Measurements from ENCODE around the gene MATK.
A peak's percentile ranks its signal among the peaks of the same experiment; 100 is the strongest.

Gene MATK, protein sequence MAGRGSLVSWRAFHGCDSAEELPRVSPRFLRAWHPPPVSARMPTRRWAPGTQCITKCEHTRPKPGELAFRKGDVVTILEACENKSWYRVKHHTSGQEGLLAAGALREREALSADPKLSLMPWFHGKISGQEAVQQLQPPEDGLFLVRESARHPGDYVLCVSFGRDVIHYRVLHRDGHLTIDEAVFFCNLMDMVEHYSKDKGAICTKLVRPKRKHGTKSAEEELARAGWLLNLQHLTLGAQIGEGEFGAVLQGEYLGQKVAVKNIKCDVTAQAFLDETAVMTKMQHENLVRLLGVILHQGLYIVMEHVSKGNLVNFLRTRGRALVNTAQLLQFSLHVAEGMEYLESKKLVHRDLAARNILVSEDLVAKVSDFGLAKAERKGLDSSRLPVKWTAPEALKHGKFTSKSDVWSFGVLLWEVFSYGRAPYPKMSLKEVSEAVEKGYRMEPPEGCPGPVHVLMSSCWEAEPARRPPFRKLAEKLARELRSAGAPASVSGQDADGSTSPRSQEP

DNA sequence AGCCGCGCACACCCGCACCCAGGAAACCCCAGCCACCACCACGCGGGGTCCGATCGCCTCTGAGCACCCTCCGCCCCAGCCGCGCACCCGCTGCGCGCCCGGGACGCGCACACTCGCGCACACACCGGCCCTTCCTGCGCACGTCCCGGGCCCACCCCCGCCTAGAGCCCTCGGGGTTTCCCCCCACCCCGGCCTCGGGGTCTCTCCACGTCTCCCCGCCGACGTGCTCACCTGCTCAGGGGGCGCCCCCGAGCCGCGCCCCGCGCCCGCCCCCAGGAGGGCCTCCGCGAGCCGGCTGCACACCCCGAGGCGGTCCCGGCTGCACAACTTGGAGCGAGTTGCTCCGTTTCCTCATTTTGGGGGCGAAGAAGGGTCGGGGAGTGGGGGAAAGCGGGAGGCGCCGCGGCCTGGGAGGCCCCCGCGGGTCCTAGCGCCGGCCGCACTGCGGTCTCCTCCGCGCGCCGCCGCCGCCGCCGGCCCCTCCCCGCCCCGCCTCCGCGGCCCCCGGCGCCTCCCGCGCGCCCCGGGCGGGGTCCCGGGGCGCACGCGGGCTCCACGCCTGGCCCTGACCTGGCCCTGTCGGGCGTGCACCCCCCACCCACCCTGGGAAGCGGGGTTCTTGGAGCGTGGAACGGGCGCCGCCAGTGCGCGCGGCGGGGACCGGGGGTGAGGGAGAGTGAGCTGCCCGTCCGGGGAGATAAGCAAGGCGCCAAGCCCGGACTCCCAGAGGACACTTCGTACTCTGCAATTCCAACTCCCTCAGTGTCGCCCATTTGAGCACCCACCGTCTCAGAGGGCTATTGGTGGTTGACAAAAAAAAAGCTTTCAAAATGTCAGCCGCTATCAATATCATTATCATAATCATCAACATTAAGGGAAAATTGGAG is at the start of gene MATK:
Gene MATK, minus strand, starts transcription at position 444 of the 887 bp plus-strand sequence. CDS start 1,246 bp downstream, outside the sequence.
- peak; percentile 34 for DNase-seq

DNA sequence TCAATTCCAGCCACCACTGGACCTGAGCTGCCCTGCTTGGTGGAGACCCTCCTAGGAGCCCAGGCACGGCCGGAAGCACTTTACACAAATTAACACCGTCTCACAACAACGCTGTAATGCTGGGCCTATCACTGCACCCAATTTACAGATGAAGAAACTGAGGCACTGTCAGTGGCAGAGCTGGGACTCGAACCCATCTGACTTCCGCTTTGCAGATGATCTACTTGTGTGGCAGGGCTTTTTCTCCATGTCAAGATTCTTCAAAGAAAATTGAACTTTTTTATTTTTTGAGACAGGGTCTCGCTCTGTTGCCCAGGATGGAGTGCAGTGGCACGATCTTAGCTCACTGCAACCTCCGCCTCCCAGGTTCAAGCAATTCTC is 48.9 kb upstream of the MATK start:
- DNase-seq, result no peak

DNA sequence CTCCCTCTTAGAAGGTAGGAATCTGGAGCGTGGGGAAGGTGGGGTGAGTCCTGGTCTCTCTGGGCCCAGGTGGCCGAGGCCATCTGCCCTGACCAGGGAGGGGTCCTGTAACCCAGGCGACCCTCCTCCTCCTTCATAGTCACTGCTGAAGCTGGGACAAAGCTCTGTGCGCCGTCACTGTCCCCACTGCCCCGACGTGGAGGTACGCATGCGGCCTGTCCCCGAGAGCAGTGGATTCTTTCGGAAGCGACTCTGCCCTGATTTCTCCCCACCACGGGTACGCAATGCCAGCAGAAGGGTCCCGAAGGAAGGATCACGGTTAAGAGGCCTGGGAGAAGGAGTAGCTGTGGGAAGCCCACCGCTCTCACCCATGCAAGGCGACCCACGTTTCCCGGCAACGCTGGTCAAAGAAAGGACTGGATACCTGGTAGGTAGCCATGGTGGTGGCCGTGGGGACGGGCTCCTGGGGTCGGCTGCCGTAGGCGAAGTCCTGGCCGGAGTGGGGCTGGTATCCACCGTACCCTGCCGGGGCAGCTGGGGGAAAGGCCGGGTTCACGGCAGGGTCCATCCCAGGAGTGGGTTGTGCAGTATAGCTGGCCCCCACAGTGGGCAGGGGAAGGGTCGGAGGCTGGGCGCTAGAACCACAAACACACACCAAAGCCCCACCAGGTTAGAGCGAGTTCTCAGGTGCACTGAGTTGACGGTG is 48.3 kb upstream of the MATK start:
- DNase-seq, result no peak

DNA sequence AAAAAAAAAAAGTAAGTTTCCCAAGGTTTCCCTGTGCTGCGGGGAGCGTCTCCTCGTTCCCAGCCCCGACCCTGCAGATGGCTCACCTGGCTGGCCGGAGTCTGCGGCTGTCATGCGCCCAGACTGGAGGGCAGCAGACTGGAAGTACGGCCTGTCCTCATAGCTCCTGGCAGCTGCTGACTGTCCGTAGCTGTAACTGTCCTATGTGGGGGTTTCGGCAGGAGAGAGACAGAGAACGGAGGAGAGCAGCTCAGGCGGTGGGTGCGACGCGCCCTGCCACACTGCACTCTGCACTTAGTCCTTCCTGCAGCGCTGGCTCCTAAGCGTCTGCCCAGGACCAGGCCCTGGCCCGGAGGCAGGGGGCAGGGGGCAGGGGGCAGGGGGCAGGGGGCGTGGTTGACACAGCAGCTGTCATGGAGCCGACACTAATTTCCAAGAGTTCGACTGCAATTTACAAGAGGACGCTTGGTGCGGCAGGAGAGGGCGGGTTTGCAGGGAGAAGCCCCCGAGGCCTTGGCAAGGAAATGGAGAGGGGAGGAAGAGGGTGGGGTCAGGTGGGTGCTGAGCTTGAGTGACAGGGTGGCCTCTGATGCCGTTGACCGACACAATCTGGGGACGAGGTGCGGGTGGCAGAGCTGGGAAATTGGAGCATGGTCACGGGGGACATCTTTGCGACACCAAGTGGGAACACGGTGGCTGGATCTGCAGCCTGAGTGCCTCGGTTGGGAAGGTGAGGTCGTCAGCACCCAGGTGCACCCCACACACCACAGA is 47.6 kb upstream of the MATK start:
- no peak for DNase-seq

DNA sequence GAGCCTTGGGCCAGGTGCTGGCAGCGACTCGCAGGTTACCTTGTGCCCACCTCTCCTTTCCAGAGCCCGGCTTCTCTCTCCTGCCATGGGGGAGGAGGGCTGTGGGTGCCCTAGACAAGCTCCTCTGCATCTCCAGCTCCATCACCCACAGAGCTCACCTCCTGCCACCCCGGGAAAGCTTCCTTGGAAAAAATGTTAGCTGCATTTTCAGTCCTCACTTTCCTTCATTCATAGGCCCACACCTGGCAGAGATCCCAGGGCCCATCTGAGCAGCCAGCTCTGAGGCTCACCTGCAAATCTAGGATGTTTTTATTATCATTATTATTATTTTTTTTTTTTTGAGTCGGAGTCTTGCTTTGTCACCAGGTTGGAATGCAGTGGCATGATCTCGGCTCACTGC is 45.8 kb upstream of the MATK start:
- DNase-seq, result no peak

DNA sequence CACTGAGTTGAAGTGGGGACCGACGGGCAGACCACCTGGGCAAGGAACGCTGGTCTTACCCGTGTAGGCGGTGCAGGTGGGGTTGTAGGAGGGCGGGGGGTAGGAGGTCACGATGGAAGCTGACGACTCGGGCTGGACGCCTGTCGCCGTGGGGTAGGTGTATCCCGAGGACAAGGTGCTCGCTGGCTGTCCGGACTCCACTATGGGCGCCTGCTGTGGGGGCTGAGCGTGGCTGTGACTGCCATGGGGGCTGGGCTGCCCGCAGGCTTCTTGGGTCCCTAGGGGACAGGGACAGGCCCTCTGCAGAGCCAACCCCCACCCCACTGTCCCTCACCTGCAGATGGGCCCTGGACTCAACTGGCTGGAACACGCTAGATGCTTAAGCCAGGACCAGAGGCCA is 45.4 kb upstream of the MATK start:
- no peak for DNase-seq

DNA sequence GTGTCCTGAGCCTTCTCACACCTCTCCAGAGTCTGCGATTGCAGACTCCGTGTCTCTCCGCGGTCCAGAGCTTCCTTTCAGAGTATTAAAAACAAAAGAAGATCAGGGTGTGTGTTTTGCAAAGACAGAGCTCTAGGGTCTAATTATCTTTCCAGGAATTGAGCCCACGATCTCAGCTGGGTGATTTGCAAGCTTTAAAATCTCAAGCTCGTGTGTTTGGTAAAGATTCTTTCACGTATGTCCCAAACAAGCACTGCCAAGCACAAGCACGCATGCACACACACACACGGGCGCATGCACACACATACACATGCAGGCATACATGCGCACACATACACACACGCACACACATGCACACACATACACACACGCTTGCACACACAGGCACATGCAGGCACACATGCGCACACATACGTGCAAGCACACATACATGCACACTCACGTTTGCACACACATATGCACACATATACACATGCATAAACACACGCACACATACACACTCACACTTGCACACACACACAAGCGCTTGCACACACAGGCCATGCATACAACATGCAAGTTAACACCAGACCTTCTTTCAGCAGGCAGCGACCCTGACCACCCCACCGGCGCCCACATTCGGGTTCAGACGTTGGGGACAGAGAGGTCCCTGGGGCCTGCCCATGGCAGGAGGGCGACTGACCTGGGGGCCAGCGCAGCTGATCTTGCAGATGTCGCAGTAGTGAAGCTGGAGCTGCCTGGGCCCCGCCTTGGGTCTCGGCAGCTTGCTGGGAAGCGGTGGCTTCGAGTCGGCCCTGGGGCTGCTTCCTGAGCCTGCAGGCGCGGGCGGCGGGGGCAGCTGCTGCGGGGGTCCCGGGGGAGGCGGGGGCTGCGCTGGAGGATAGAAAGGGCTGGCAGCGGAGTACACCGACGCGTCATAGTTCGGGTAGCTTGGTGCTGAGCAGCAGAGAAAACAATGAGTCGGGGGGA is 44.7 kb upstream of the MATK start:
- no peak for DNase-seq

DNA sequence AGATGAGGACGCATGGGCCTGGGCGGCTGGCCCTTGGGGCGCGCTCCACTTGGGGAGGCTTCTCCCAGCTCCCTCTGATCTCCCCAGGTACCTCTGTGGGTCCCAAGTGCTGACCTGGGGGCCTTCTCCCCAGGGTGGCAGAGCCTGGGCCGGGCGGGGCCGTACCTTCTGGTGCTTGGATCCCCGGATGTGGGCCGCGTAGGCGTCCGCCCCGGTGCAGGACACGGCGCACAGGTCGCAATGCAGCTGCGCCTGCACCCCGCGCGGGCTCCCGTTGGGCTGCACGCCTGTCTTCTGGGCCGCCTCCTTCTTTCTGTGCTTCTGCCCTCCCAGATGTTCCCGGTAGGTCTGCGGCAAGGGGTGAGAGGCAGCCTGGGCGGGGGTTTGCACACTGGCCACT is 41.1 kb upstream of the MATK start:
- DNase-seq, result no peak

DNA sequence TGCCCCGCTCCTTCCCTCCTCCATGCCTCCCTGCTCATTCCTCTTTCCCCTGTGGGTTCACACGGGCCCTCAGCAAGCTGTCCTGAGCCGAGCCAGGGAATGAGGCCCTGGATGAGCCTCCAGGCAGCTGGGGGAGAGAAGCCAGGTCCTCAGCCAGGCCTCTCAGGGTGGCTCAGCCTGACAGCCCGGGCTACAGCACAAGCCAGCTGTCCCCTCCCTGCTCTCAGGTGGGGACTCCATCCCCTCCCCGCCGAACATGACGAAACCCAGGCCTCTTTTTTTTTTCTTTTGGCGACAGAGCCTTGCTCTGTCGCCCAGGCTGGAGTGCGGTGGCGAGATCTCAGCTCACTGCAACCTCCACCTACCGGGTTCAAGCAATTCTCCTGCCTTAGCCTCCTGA is 40.0 kb upstream of the MATK start:
- DNase-seq, result no peak

DNA sequence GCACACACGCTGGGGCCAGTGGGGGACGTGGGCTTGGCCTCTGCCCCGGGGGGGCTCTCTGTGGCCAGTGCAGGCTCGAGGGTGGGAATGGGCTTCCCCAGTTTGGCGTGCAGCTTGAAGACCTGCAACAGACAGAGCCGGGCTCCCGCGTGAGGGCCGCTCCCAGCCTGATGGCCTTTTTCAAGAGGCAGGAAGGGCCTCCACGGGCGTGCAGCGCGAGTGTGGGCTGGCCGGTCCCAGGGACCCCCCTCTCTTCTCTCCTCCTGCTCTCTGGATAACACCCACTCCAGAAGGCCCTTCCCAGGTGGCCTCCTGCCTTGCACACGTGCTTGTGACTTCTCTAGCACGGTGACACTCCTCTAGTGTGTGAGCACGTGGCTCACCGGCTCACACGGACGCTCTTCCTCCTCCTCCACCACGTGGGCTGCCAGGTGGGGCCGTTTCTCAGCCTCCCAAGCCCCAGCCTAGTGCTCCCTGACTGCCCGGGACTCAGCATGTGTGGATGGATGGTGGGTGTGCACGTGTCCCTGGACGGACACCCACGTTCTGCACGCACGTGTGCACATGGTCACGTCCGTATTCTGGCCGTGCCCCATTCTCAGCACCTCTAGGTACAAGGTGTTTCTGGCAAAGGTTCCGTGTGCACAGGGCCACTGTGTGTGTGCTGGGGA is 39.2 kb upstream of the MATK start:
- DNase-seq, result no peak

DNA sequence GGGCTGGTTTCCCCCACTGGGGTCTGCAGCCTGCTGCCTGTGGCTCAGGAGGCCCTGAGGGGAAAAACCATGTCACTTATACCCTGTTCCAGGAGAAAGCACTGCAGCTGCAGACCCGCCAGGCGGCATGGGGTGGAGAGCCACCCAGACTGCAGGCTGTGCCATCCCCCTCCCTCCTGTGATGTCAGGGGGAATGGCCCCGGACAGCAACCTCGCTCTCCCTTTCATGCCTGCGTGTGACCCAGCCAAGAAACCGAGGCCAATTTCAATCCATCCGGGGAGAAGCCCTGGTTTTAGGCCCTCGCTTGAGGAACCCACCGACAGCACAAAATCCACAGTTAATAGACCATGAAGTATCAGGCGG is 37.2 kb upstream of the MATK start:
- no peak for DNase-seq

DNA sequence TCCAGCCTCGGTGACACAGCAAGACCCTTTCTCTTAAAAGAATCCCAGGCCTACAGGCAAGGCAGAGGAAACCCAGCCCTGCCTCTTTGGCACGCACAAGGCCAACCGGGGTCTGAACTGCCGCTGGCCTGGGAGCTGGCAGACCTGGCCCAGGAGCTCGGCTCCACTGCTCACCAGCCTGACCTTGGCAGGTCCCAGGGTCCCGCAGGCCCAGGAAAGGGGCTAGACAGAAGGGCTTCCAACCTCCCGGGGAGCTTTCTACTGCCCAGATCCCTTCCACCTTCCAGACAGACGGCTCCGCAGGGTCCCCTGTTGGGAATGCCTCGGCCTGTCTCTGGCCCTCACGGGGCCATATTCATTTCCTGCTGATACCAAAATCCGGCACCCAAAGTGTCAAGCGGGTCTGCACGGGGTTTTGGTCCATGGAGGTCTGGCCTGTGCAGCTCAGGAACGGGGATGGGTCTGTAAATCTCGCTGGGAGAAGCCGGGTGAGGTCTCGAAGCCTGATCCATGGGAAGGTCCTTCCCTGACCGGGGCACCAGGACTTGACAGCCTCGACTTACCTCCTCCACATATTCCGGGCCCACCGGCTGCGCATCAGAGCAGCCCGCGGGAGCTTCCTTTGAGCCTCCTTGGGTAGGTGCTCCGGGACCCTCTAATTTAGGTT is 36.6 kb upstream of the MATK start:
- DNase-seq, result no peak

DNA sequence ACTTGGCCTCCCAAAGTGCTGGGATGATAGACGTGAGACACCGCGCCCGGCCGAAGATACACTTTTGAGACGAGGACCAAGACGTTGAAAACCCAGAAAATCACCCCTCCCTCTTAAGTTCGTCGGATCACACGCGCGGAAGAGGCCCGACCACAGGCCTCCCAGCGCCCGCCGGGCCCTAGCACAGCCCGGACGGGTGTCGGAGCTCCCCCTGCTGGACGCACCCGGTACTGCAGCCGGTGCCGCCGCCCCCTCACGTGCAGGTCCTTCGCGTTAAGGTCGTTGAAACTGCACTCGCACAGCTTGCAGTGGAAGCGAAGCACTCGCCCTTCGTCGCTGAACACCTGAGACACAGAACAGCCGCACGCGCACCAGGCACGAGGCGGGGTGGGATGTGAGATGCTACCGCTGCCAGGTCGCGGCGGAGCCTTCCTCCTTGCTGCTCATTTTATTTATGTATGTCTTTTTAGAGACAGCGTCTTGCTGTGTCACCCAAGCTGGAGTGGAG is 35.7 kb upstream of the MATK start:
- DNase-seq, result peak; percentile 69

DNA sequence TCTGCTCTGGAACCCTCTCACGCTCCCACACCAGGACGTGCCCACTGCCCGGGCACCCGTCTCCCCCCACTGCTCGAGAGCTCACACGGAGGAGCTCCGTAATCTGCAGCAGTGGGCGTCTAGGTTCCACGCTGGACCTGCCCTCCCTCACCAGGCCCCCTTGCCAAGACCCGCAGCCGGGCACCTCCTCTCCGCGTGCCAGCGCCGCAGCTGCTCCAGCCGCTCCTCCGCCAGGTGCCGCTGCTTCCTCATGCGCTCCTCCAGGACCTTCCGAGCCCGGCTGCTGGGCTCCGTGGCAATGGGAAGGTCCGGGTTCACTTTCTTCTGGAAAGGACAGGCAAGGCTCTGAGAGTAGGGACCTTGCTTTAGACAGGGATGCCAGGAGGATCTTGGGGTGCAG is 35.0 kb upstream of the MATK start:
- DNase-seq, result no peak

DNA sequence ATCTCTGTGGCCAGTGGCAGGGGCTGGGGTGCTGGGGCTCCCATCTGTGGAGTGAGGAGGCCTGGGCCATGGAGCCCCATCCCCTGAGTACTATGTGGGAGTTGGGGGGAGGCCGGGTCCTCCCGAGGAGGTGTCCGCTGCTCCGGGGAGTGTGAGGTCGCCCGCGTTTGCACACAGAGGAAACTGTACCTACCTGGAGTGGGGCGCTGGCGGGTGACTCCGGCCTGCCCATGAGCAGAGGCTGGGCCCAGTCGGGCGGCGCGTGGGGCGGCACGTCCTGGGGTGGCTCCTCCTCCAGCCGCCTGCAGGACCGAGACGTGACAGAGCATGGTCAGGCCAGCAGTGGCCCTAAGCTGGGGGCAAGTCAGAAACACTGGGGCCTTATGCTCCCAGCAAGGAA is 33.8 kb upstream of the MATK start:
- DNase-seq, result no peak

DNA sequence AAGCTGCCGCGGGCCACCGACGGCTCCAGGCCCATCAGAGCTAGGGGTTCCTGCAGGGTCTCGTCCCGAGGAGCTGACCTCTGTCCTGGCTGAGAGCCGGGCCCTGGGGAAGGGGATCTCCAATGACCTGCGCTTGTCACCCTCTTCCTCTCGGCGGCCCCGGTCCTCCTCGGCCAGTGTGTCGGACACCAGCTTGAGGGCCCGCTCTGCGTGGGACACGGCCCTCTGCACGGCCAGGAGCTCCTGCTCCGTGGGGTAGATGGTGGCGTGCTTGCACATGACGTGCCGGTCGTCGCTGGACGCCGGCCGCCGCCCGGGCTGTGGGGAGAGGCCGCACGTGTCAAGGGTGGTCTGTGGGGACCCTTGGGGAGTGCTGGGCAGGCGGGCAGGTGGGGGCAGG is 32.7 kb upstream of the MATK start:
- DNase-seq, result no peak

DNA sequence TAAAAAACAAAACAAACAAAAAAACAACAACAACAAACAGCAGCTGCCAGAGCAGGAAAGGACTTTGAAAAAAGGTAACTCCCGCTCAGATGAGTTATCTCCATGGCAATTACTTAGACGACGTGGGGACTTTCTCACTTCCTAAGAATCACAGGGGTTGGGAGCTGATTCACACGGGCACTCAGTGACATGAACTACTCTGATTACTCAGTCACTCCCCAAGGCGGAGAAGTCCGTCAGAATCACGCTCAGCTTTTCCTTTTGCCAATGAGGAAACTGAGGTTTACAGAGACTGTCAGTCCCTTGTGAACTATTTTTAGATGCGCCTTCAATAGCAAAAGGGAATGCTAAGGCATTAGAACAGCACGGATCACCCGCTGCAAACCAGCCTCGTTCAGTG is 32.3 kb upstream of the MATK start:
- peak; percentile 98 for DNase-seq

DNA sequence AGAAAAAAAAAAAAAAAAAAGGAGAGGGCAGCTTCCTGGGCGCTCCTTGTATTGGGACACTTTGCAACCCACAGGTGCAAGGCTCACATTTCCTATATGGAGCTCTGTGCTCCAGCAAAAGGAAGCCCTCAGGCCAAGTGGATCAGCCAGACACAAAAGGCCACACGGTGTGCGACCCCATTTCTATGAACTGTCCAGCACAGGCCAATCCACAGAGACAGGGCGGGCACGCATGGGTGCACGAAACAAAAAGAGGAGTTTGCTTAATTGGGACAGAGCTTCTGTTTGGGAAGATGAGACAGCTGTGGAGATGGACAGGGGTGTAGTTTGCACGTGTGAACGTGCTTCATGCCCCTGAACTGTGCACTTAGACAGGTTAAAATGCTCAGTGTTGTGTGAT is 31.6 kb upstream of the MATK start:
- no peak for DNase-seq

DNA sequence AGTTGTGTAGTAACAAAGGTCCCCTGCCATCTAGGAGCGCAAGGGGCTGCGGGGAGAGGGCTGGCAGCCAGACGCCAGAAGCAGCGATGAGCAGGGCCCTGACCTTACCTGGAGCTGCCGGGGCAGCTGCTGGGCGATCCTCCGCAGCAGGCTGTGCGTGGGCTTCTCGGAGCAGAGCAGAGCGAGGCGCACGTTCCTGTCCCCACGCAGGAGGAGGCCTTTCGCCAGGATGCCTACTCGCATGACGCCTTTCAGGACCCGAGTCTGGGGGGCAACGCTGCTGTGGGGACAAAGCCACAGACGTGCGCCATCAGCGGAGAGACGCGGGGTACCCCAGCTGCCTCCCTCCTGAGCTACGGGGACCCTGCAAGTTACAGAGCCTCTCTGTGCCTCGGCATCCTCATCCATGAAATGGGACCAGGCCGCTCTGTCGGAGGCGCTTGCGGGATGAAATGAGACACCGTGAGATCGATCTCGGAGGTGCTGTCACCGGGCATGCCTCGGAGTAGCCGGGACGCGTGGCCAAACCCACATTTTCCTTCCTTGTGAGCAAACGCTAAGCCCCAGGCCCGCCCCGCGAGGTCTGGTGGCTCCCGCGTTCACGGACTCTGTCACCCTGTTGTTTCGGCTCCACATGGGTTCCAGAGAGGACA is 30.5 kb upstream of the MATK start:
- DNase-seq, result no peak

Measured in inflammatory macrophage treated with lipopolysaccharide for 4 hours (primary cell).